ENCODE data around the gene SCGB1A1. TPM values are rescaled to one million over a fixed set of nuclear protein-coding genes. Genes with fewer than 3 reads are reported as not detected.
A peak's percentile ranks its signal among the peaks of the same experiment; 100 is the strongest.

SCGB1A1 gene
- total and polyA plus RNA-seq, 2 donors (not counting 1 experiment from before 2014, with no cell fraction given): not detected

- intact Hi-C loops (cut with micrococcal nuclease): loop anchor here (5.0 to 10.0 kb wide), 2 partner anchors 386 to 484 kb away; partner anchors contain the start of genes SLC3A2 and TMEM179B
- Histone ChIP-seq H3K9ac (ENCODE audit: low read length) (no peak overlapping the region), H3K4me2 (replicated peaks; ENCODE audit: low read depth, low read length, poor library complexity, severe bottlenecking) (no peak overlapping the region), H3K79me2 (ENCODE audit: control insufficient read depth, insufficient read depth, low read length) (no peaks in the 10 kb centered on the region), H3K4me3 (ENCODE audit: control extremely low read depth in 1 of 5, extremely low read depth in 1 of 5, insufficient read depth in 1 of 5, low read depth in 2 of 5, low read length in 4 of 5) (no peak overlapping the region), H3K9me3 (ENCODE audit: control extremely low read depth in 1 of 3, control insufficient read depth in 2 of 3, insufficient read depth in 1 of 3, low read length in 2 of 3) (no peaks in the 10 kb centered on the region), H3K4me1 (ENCODE audit: control insufficient read depth in 2 of 2, insufficient read depth in 2 of 2, low read length in 2 of 2) (peaks cover 9 to 11% of the 10 kb centered on the region in 2 donors), H3K27me3 (replicated peaks in 1 of 4; ENCODE audit: control extremely low read depth in 1 of 4, control insufficient read depth in 3 of 4, insufficient read depth in 4 of 4, low read length in 3 of 4) (peaks cover 0 to 8% (median 0%) of the 10 kb centered on the region in 4 experiments), H3K36me3 (replicated peaks in 1 of 2; ENCODE audit: control extremely low read depth in 1 of 2, control insufficient read depth in 1 of 2, extremely low read depth in 1 of 2, insufficient read depth in 2 of 2, low read length in 1 of 2) (no peaks in the 10 kb centered on the region), H4K20me1 (ENCODE audit: control insufficient read depth, insufficient read depth, low read length, poor library complexity, severe bottlenecking) (no peaks in the 10 kb centered on the region), H2AFZ (ENCODE audit: insufficient read depth, low read depth, low read length, poor library complexity, severe bottlenecking) (peak overlapping the region; percentile 5), H3K27ac (ENCODE audit: low read length in 2 of 2) (no peak overlapping the region)
- no peak for DNase-seq
- Mint-ChIP-seq H3K4me1 (peaks cover 11% of the 10 kb centered on the region), H3K27ac (no peak overlapping the region), H3K9me3 (ENCODE audit: insufficient read depth) (no peaks in the 10 kb centered on the region), H3K27me3 (peaks cover 11% of the 10 kb centered on the region), H3K4me3 (no peak overlapping the region)
- TF ChIP-seq EZH2 (IDR thresholded peaks at IDR 0.05; ENCODE audit: borderline replicate concordance, insufficient read depth, low read depth, low read length, poor library complexity, severe bottlenecking) (no peak), CTCF (IDR thresholded peaks at IDR 0.05) (no peak)
- ATAC-seq (ENCODE audit: low read depth): no peak
- WGBS (ENCODE audit: insufficient coverage): 65% methylated on average over 19 of the region's 22 CpGs
- ChIA-PET POLR2A (no interaction called here), CTCF (no interaction called here)
Measured at GRCh38 chr11:62398011-62398994, 20.5 kb upstream of the SCGB1A1 start.

Data from B cell (primary cell).